GM12878 (cell line): ENCODE data around the gene SLC1A1. TPM values are rescaled to one million over a fixed set of nuclear protein-coding genes. Genes with fewer than 3 reads are reported as not detected.

Source experiments
- ATAC-seq: fragments of 200-7000 bp; cut with Tn5 transposase; 3 replicates; pipeline ENCODE4 v1.9.1; 2020; ENCODE audit warnings: mild to moderate bottlenecking, moderate library complexity
- BruUV-seq: library from RNA; stranded (reverse); fragments of 400-500 nt; replicated peaks from 2 replicates; lab custom pipeline; 2021; lab: Mats Ljungman, UMichigan
- CTCF ChIA-PET: fragments of 300-600 bp; sonication (Branson Sonifier 250); formaldehyde crosslinking; extraction: SDS; loops from one replicate; lab custom pipeline; 2021; ENCODE audit warnings: inconsistent platforms; lab: Yijun Ruan, JAX
- POLR2A ChIA-PET: fragments of 350-600 bp; formaldehyde crosslinking; extraction: SDS; loops from one replicate; lab custom pipeline; 2021; ENCODE audit warnings: inconsistent platforms; lab: Charles Lee
- RAD21 ChIA-PET: fragments of 300-600 bp; sonication (Branson Sonifier 250); formaldehyde crosslinking; loops from one replicate; lab custom pipeline; 2023; ENCODE audit warnings: antibody characterized with exemption; ENCODE audit not compliant: unreplicated experiment; lab: Charles Lee
- SMC1A ChIA-PET: fragments of 300-600 bp; sonication (Branson Sonifier 250); formaldehyde crosslinking; loops from one replicate; lab custom pipeline; 2023; ENCODE audit not compliant: unreplicated experiment, uncharacterized antibody; lab: Charles Lee
- DNase-seq: peaks from one replicate; pipeline ENCODE4 v3.0.0-alpha.2; 2011; ENCODE audit warnings: low read depth, low spot score
- FAIRE-seq: peaks from 3 replicates; lab custom pipeline; 2011; peaks lifted over from hg19 to GRCh38; lab: Jason Lieb, UNC
- H2AFZ ChIP-seq: 2 replicates; pipeline ENCODE4 v1.6.0; 2011; ENCODE audit warnings: low read depth, low read length, control low read depth; ENCODE audit not compliant: control insufficient read depth
- H3K27ac ChIP-seq: 2 replicates; pipeline ENCODE4 v1.5.1; 2011; ENCODE audit warnings: control low read depth; ENCODE audit not compliant: control insufficient read depth, insufficient read depth
- H3K27me3 ChIP-seq, 2 experiments: replicated peaks in 1 of 2; 2 replicates each; pipeline versions ENCODE4 v1.6.0 to v1.6.1; 2011; ENCODE audit warnings: low read length in 1 of 2; ENCODE audit not compliant: control insufficient read depth in 2 of 2, insufficient read depth in 2 of 2
- H3K36me3 ChIP-seq, 2 experiments: 2 replicates each; pipeline ENCODE4 v1.5.1; 2011; ENCODE audit warnings: low read length in 1 of 2; ENCODE audit not compliant: control insufficient read depth in 2 of 2, insufficient read depth in 2 of 2
- H3K4me1 ChIP-seq: 2 replicates; pipeline ENCODE4 v1.6.1; 2011; ENCODE audit warnings: mild to moderate bottlenecking, low read length, moderate library complexity, mixed read lengths; ENCODE audit not compliant: control insufficient read depth, insufficient read depth
- H3K4me2 ChIP-seq: 2 replicates; pipeline ENCODE4 v1.6.0; 2011; ENCODE audit warnings: control low read depth; ENCODE audit not compliant: control insufficient read depth, insufficient read depth
- H3K4me3 ChIP-seq: fragments of 200-600 bp; sonication (generic); 2 replicates; pipeline ENCODE4 v1.5.1; 2016
- H3K79me2 ChIP-seq: 2 replicates; pipeline ENCODE4 v1.6.0; 2011; ENCODE audit warnings: low read length; ENCODE audit not compliant: control insufficient read depth, insufficient read depth
- H3K9ac ChIP-seq: 2 replicates; pipeline ENCODE4 v1.8.0; 2011; ENCODE audit warnings: low read length, control low read depth, mixed read lengths; ENCODE audit not compliant: control insufficient read depth, insufficient read depth
- H3K9me3 ChIP-seq: replicated peaks from 3 replicates; pipeline ENCODE4 v1.5.1; 2011; ENCODE audit warnings: mild to moderate bottlenecking, low read length; ENCODE audit not compliant: control insufficient read depth, insufficient read depth
- H4K20me1 ChIP-seq: 2 replicates; pipeline ENCODE4 v1.6.0; 2011; ENCODE audit not compliant: control insufficient read depth, insufficient read depth
- BCL3 ChIP-seq: IDR thresholded peaks from 2 replicates; pipeline ENCODE4 v1.6.1; 2011; ENCODE audit warnings: borderline replicate concordance, low read depth, mild to moderate bottlenecking, moderate library complexity, low read length; ENCODE audit not compliant: insufficient read depth, poor library complexity, severe bottlenecking
- CREB1 ChIP-seq: IDR thresholded peaks from 2 replicates; pipeline ENCODE4 v1.6.1; 2012; ENCODE audit warnings: low read depth, mild to moderate bottlenecking, inconsistent platforms
- CTCF ChIP-seq, 3 experiments: IDR thresholded peaks in 2 of 3; conservative IDR thresholded peaks in 1 of 3; 2 replicates each; pipeline ENCODE4 v1.5.1; 2011; ENCODE audit warnings: low read depth in 3 of 3, low read length in 3 of 3, mild to moderate bottlenecking in 3 of 3, control low read depth in 2 of 3, moderate library complexity in 2 of 3, inconsistent platforms in 1 of 3, mixed read lengths in 1 of 3; ENCODE audit not compliant: control insufficient read depth in 2 of 3, insufficient read depth in 1 of 3; ENCODE audit errors: extremely low read depth in 1 of 3
- HDAC2 ChIP-seq: fragments of 200-600 bp; sonication (generic); IDR thresholded peaks from 2 replicates; pipeline ENCODE4 v1.6.1; 2017
- LARP7 ChIP-seq: fragments of 450-650 bp; IDR thresholded peaks from 2 replicates; pipeline ENCODE4 v1.6.1; 2017; ENCODE audit warnings: mild to moderate bottlenecking
- MTA2 ChIP-seq: fragments of 450-650 bp; IDR thresholded peaks from 2 replicates; pipeline ENCODE4 v1.6.1; 2016; ENCODE audit warnings: low read depth, mild to moderate bottlenecking, moderate library complexity
- NR2C1 ChIP-seq: fragments of 450-650 bp; IDR thresholded peaks from 2 replicates; pipeline ENCODE4 v1.6.1; 2017; ENCODE audit warnings: antibody characterized with exemption, mild to moderate bottlenecking, moderate library complexity
- RFX5 ChIP-seq: IDR thresholded peaks from 2 replicates; pipeline ENCODE4 v1.6.1; 2011; ENCODE audit warnings: low read depth, low read length, improper control_type of control experiment
- USF1 ChIP-seq: IDR thresholded peaks from 2 replicates; pipeline ENCODE4 v1.6.1; 2011; ENCODE audit warnings: borderline replicate concordance, low read depth, mild to moderate bottlenecking, moderate library complexity, mixed read lengths, low read length; ENCODE audit not compliant: insufficient read depth; ENCODE audit errors: extremely low read length
- WGBS: methylation state at CpG from one replicate; pipeline ENCODE4 v1.1.6; 2016; ENCODE audit warnings: low lambda C conversion rate; ENCODE audit not compliant: insufficient replicate concordance, insufficient coverage; ENCODE audit errors: missing lambda C conversion rate; 5-methylcytosine and 5-hydroxymethylcytosine counted together
- in situ Hi-C: fragments of 300-500 bp; cut with MboI; formaldehyde crosslinking; loops from 9 replicates; pipeline ENCODE4 v1.14.3; 2018; ENCODE audit warnings: mixed read lengths
- intact Hi-C: fragments of 100-400 bp; cut with micrococcal nuclease; formaldehyde crosslinking; loops from one replicate; pipeline ENCODE4 v1.14.2; 2022; ENCODE audit not compliant: unreplicated experiment
- polyA plus RNA-seq, 11 experiments: library from polyadenylated mRNA; depleted of rRNA in 4 of 11; unstranded in 6 of 11; stranded (reverse) in 5 of 11; fragments of >200 nt; fragmentation: Nextera tagmentation in 4 of 11; fragmentation: Illumina TruSeq in 1 of 11; extraction: Ambion mirVana in 4 of 11; extraction: Trizol in 1 of 11; gene quantifications; 1 replicate in 1 of 11; 2 replicates in 10 of 11; pipeline versions ENCODE4 v1.2.1 to v1.2.3, GENCODE V29; 2011 to 2016; ENCODE audit warnings: inconsistent platforms in 2 of 11, missing spikeins in 2 of 11, low read depth in 1 of 11
- total RNA-seq, 4 experiments: library from RNA; depleted of rRNA in 3 of 4; stranded (reverse); fragments of >200 nt in 3 of 4; fragmentation: Illumina TruSeq in 1 of 4; extraction: Trizol in 1 of 4; gene quantifications; 2 replicates each; pipeline versions ENCODE4 v1.2.1 to v1.2.3, GENCODE V29; 2013 to 2021

Gene SLC1A1
- total and polyA plus RNA-seq, 10 of the 15 experiments (the other 5 are each of a cell fraction or from before 2014, with no cell fraction given) = 4.2 to 24.9 (median 18.3) TPM

- RAD21 ChIA-PET = no interaction called here
- Histone ChIP-seq H3K9ac (no peak overlapping the region), H3K27ac (no peak overlapping the region), H4K20me1 (no peaks in the 10 kb centered on the region), H3K9me3 (no peaks in the 10 kb centered on the region), H3K36me3 (no peaks in the 10 kb centered on the region), H2AFZ (no peak overlapping the region), H3K27me3 (no peaks in the 10 kb centered on the region), H3K4me3 (no peak overlapping the region), H3K4me2 (no peak overlapping the region), H3K4me1 (no peaks in the 10 kb centered on the region), H3K79me2 (no peaks in the 10 kb centered on the region)
- DNase-seq (no peak), ATAC-seq (no peak), FAIRE-seq (no peak)
- in situ Hi-C loops = loop anchor here (10.0 kb wide), 1 partner anchor 162 kb away; no protein-coding TSS in a partner anchor
- TF ChIP-seq HDAC2 (no peak), NR2C1 (no peak), CREB1 (no peak)
- POLR2A ChIA-PET = no interaction called here
- CTCF ChIA-PET = interaction anchor here (5.9 kb wide), 1 partner anchor 162 kb away, joined by 111 read pairs; no protein-coding TSS in a partner anchor
- SMC1A ChIA-PET = interaction anchor here (0.6 to 3.2 kb wide), 2 partner anchors 15 to 159 kb away, joined by 3 to 11 read pairs; no protein-coding TSS in a partner anchor
- intact Hi-C loops = loop anchor here (5.0 kb wide), 1 partner anchor 55 kb away; the partner anchor contains the start of gene SLC1A1
- 100% methylated on average over 1 of the region's 1 CpG for WGBS
- no TSS peak for BruUV-seq
These were observed 56.7 kb downstream of the SLC1A1 start for GRCh38 chr9:4547016-4547415.

GRCh38 chr9:4548811-4549725 lies 58.8 kb downstream of the SLC1A1 start:
- POLR2A ChIA-PET = interaction anchor here (0.6 kb wide), 1 partner anchor 232 kb away, joined by 3 read pairs; no protein-coding TSS in a partner anchor
- BruUV-seq = no TSS peak
- H4K20me1 ChIP-seq = no peaks in the 10 kb centered on the region
- ATAC-seq = peak; percentile 97
- H3K4me3 ChIP-seq = no peak overlapping the region
- H3K27me3 ChIP-seq = no peaks in the 10 kb centered on the region
- CTCF ChIA-PET = interaction anchor here (0.5 to 5.9 kb wide), 38 partner anchors 8 to 580 kb away, joined by 3 to 111 read pairs (median 4); partner anchors contain the start of gene SLC1A1
- H3K9me3 ChIP-seq = no peaks in the 10 kb centered on the region
- H3K9ac ChIP-seq = no peak overlapping the region
- FAIRE-seq = no peak
- H3K4me1 ChIP-seq = no peaks in the 10 kb centered on the region
- SMC1A ChIA-PET = interaction anchor here (0.6 to 6.2 kb wide), 22 partner anchors 10 to 235 kb away, joined by 3 to 63 read pairs (median 4); no protein-coding TSS in a partner anchor
- RAD21 ChIA-PET = interaction anchor here (0.6 to 4.5 kb wide), 12 partner anchors 12 to 235 kb away, joined by 3 to 28 read pairs (median 4); no protein-coding TSS in a partner anchor
- no peak overlapping the region for H3K4me2 ChIP-seq
- no peak overlapping the region for H2AFZ ChIP-seq
- 51% methylated on average over 11 of the region's 11 CpGs for WGBS
- H3K79me2 ChIP-seq = no peaks in the 10 kb centered on the region
- H3K36me3 ChIP-seq = no peaks in the 10 kb centered on the region
- intact Hi-C loops (loop anchor here (1.0 to 5.0 kb wide), 2 partner anchors 57 to 166 kb away; partner anchors contain the start of gene SLC1A1), in situ Hi-C loops (loop anchor here (10.0 kb wide), 1 partner anchor 164 kb away; no protein-coding TSS in a partner anchor)
- H3K27ac ChIP-seq = no peak overlapping the region
- DNase-seq = no peak
- no peak for TF ChIP-seq USF1
- TF ChIP-seq RFX5 = no peak
- TF ChIP-seq CREB1 = no peak
- no peak for TF ChIP-seq LARP7
- TF ChIP-seq MTA2 = no peak
- no peak for TF ChIP-seq BCL3
- peak; percentile 68 to 75 (median 68) for TF ChIP-seq CTCF (IDR thresholded peaks at IDR 0.05 in 2 of 3, conservative IDR thresholded peaks at IDR 0.05 in 1 of 3; ENCODE audit: control insufficient read depth in 2 of 3, extremely low read depth in 1 of 3, insufficient read depth in 1 of 3, low read depth in 3 of 3, low read length in 3 of 3)
